GM23248 (cell line): ENCODE results near the gene KIF1A. TPM values are rescaled to one million over a fixed set of nuclear protein-coding genes. Genes with fewer than 3 reads are reported as not detected.

Source experiments
- DNase-seq: peaks from one replicate; pipeline ENCODE4 v3.0.0-alpha.2; 2015
- H2AFZ ChIP-seq: fragments of 200-600 bp; sonication (generic); 2 replicates; pipeline ENCODE4 v1.6.1; 2016; ENCODE audit warnings: antibody characterized with exemption
- H3F3A ChIP-seq: fragments of 200-600 bp; sonication (generic); 2 replicates; pipeline ENCODE4 v1.6.1; 2016; ENCODE audit warnings: mild to moderate bottlenecking, antibody characterized with exemption, mixed run types; ENCODE audit not compliant: insufficient read depth
- H3K27ac ChIP-seq: fragments of 200-600 bp; sonication (generic); 2 replicates; pipeline ENCODE4 v1.5.1; 2016; ENCODE audit warnings: mild to moderate bottlenecking
- H3K27me3 ChIP-seq: fragments of 200-600 bp; sonication (generic); replicated peaks from 2 replicates; pipeline ENCODE4 v1.6.1; 2016; ENCODE audit warnings: mild to moderate bottlenecking; ENCODE audit not compliant: insufficient read depth
- H3K36me3 ChIP-seq: fragments of 200-600 bp; sonication (generic); 2 replicates; pipeline ENCODE4 v1.6.1; 2016; ENCODE audit warnings: low read depth, mild to moderate bottlenecking
- H3K4me1 ChIP-seq: fragments of 200-600 bp; sonication (generic); 2 replicates; pipeline ENCODE4 v1.6.1; 2016; ENCODE audit warnings: mild to moderate bottlenecking; ENCODE audit not compliant: insufficient read depth
- H3K4me2 ChIP-seq: fragments of 200-600 bp; sonication (generic); one replicate; pipeline ENCODE4 v1.6.1; 2016; ENCODE audit warnings: mild to moderate bottlenecking; ENCODE audit not compliant: unreplicated experiment
- H3K4me3 ChIP-seq: fragments of 200-600 bp; sonication (generic); 2 replicates; pipeline ENCODE4 v1.5.1; 2016; ENCODE audit warnings: mild to moderate bottlenecking
- H3K79me2 ChIP-seq: fragments of 200-600 bp; sonication (generic); 2 replicates; pipeline ENCODE4 v1.6.1; 2016; ENCODE audit warnings: mild to moderate bottlenecking; ENCODE audit not compliant: insufficient read depth
- H3K9ac ChIP-seq: fragments of 200-600 bp; sonication (generic); 2 replicates; pipeline ENCODE4 v1.6.1; 2016; ENCODE audit warnings: mild to moderate bottlenecking
- H3K9me2 ChIP-seq: fragments of 200-600 bp; sonication (generic); 2 replicates; pipeline ENCODE4 v1.6.1; 2016; ENCODE audit warnings: mixed run types, mild to moderate bottlenecking, moderate library complexity; ENCODE audit not compliant: insufficient read depth
- H3K9me3 ChIP-seq: fragments of 200-600 bp; sonication (generic); one replicate; pipeline ENCODE4 v1.6.1; 2017; ENCODE audit warnings: low read depth
- H4K20me1 ChIP-seq: fragments of 200-600 bp; sonication (generic); 2 replicates; pipeline ENCODE4 v1.6.0; 2016; ENCODE audit not compliant: insufficient read depth
- EZH2 ChIP-seq: fragments of 200-600 bp; sonication (generic); IDR thresholded peaks from 2 replicates; pipeline ENCODE4 v1.6.1; 2018; ENCODE audit warnings: antibody characterized with exemption, mild to moderate bottlenecking; ENCODE audit not compliant: insufficient read depth, poor library complexity, severe bottlenecking
- EZH2phosphoT487 ChIP-seq: fragments of 200-600 bp; sonication (generic); IDR thresholded peaks from 2 replicates; pipeline ENCODE4 v1.6.1; 2018; ENCODE audit warnings: antibody characterized with exemption, moderate library complexity, mild to moderate bottlenecking, low read depth; ENCODE audit not compliant: insufficient read depth
- WGBS, 2 experiments: methylation state at CpG; one replicate each; pipeline ENCODE4 v1.1.6; 2015 to 2017; ENCODE audit warnings: low lambda C conversion rate in 2 of 2, low coverage in 1 of 2; ENCODE audit errors: missing lambda C conversion rate in 2 of 2; 5-methylcytosine and 5-hydroxymethylcytosine counted together
- in situ Hi-C: fragments of 300-500 bp; cut with MboI; formaldehyde crosslinking; loops from 2 replicates; pipeline ENCODE4 v1.15.0; 2020
- polyA plus RNA-seq: library from polyadenylated mRNA; unstranded; fragments of >200 nt; fragmentation: Nextera tagmentation; extraction: Ambion mirVana; gene quantifications from 2 replicates; pipeline ENCODE4 v1.2.1, GENCODE V29; 2016
- total RNA-seq: library from RNA; depleted of rRNA; stranded (reverse); fragments of >200 nt; shearing (Covaris generic); gene quantifications from 2 replicates; pipeline ENCODE4 v1.2.3, GENCODE V29; 2014

KIF1A gene
- total and polyA plus RNA-seq, 2 experiments from 2014 or later: under 0.01 to 0.05 TPM

- Histone ChIP-seq H3K27me3 (no peaks in the 10 kb centered on the region; the same call in 1 of the 2 replicates), H3K4me3 (no peak overlapping the region), H3K9me3 (no peaks in the 10 kb centered on the region), H3K27ac (no peak overlapping the region), H3K36me3 (no peaks in the 10 kb centered on the region), H4K20me1 (no peaks in the 10 kb centered on the region), H3F3A (no peaks in the 10 kb centered on the region), H3K4me1 (no peaks in the 10 kb centered on the region), H3K79me2 (no peaks in the 10 kb centered on the region), H2AFZ (no peak overlapping the region), H3K4me2 (no peak overlapping the region), H3K9me2 (no peaks in the 10 kb centered on the region), H3K9ac (no peak overlapping the region)
- 77 to 79% methylated on average over 21 of the region's 21 CpGs for WGBS, 2 experiments
- in situ Hi-C loops: no loop called here
- DNase-seq: no peak
- TF ChIP-seq EZH2phosphoT487: no peak
- no peak for TF ChIP-seq EZH2
These were observed 37.3 kb upstream of the KIF1A start for GRCh38 chr2:240857039-240858008.

- Histone ChIP-seq H3K9ac (no peak overlapping the region), H2AFZ (no peak overlapping the region), H3K27ac (no peak overlapping the region), H3K9me2 (no peaks in the 10 kb centered on the region), H3K36me3 (no peaks in the 10 kb centered on the region), H3K27me3 (no peaks in the 10 kb centered on the region; the same call in 1 of the 2 replicates), H3K9me3 (no peaks in the 10 kb centered on the region), H3F3A (no peaks in the 10 kb centered on the region), H3K4me2 (no peak overlapping the region), H3K4me3 (no peak overlapping the region), H3K4me1 (no peaks in the 10 kb centered on the region), H4K20me1 (no peaks in the 10 kb centered on the region), H3K79me2 (no peaks in the 10 kb centered on the region)
- TF ChIP-seq EZH2phosphoT487: no peak
- TF ChIP-seq EZH2: no peak
- no peak for DNase-seq
- in situ Hi-C loops: no loop called here
- 56 to 57% methylated on average over 20 to 21 of the region's 21 CpGs for WGBS, 2 experiments
These were observed 36.3 kb upstream of the KIF1A start for GRCh38 chr2:240856151-240856980.

- Histone ChIP-seq H3K9me2 (no peaks in the 10 kb centered on the region), H3K9me3 (no peaks in the 10 kb centered on the region), H3F3A (no peaks in the 10 kb centered on the region), H3K4me2 (no peak overlapping the region), H3K4me1 (no peaks in the 10 kb centered on the region), H3K4me3 (no peak overlapping the region), H3K36me3 (no peaks in the 10 kb centered on the region), H3K27ac (no peak overlapping the region), H2AFZ (no peak overlapping the region), H3K79me2 (no peaks in the 10 kb centered on the region), H4K20me1 (no peaks in the 10 kb centered on the region), H3K9ac (no peak overlapping the region), H3K27me3 (no peaks in the 10 kb centered on the region; the same call in 1 of the 2 replicates)
- DNase-seq: no peak
- WGBS, 2 experiments: 76 to 77% methylated on average over 8 of the region's 8 CpGs
- in situ Hi-C loops: no loop called here
- no peak for TF ChIP-seq EZH2
- TF ChIP-seq EZH2phosphoT487: no peak
These were observed 35.7 kb upstream of the KIF1A start for GRCh38 chr2:240855670-240856069.

GRCh38 chr2:240852671-240853314 lies 32.8 kb upstream of the KIF1A start:
- no peak overlapping the region for H3K4me3 ChIP-seq
- WGBS, 2 experiments: 84 to 85% methylated on average over 15 of the region's 15 CpGs
- DNase-seq: no peak
- H2AFZ ChIP-seq: no peak overlapping the region
- no peak overlapping the region for H3K4me2 ChIP-seq
- H3F3A ChIP-seq: no peaks in the 10 kb centered on the region
- H3K79me2 ChIP-seq: no peaks in the 10 kb centered on the region
- TF ChIP-seq EZH2phosphoT487: no peak
- no peak for TF ChIP-seq EZH2
- no peaks in the 10 kb centered on the region for H3K27me3 ChIP-seq
- in situ Hi-C loops: no loop called here
- no peaks in the 10 kb centered on the region for H3K9me3 ChIP-seq
- no peak overlapping the region for H3K9ac ChIP-seq
- H3K4me1 ChIP-seq: no peaks in the 10 kb centered on the region
- no peaks in the 10 kb centered on the region for H3K36me3 ChIP-seq
- H3K9me2 ChIP-seq: no peaks in the 10 kb centered on the region
- no peaks in the 10 kb centered on the region for H4K20me1 ChIP-seq
- H3K27ac ChIP-seq: no peak overlapping the region
